ENCODE data around the gene GAS2L3.

The GAS2L3 gene

GRCh38 chr12:100564905-100565467 lies 8.5 kb upstream of the GAS2L3 start:
- no peak overlapping the region for H3K27ac ChIP-seq
- no peak for TF ChIP-seq CTCF (conservative IDR thresholded peaks at IDR 0.05)

GRCh38 chr12:100565987-100566545 lies 7.4 kb upstream of the GAS2L3 start:
- no peak overlapping the region for H3K27ac ChIP-seq
- TF ChIP-seq CTCF (conservative IDR thresholded peaks at IDR 0.05) = no peak

- no peak overlapping the region for H3K27ac ChIP-seq
- TF ChIP-seq CTCF (conservative IDR thresholded peaks at IDR 0.05) = no peak
Observed at GRCh38 chr12:100566887-100567637, 6.4 kb upstream of the GAS2L3 start.

GRCh38 chr12:100567945-100568344 lies 5.5 kb upstream of the GAS2L3 start:
- no peak for TF ChIP-seq CTCF (conservative IDR thresholded peaks at IDR 0.05)
- no peak overlapping the region for H3K27ac ChIP-seq

- H3K27ac ChIP-seq = peak overlapping the region; percentile 84; the same call in 1 of the 2 replicates
- no peak for TF ChIP-seq CTCF (conservative IDR thresholded peaks at IDR 0.05)
Observed at GRCh38 chr12:100572184-100572583, 1.3 kb upstream of the GAS2L3 start.

GRCh38 chr12:100574187-100575074 lies 947 bp downstream of the GAS2L3 start:
- peak overlapping the region; percentile 84 for H3K27ac ChIP-seq
- no peak for TF ChIP-seq CTCF (conservative IDR thresholded peaks at IDR 0.05)
